DOHH2 (cell line): ENCODE measurements around the gene TMOD2.

ENCODE experiments used
- CTCF ChIP-seq: fragments of 200-600 bp; sonication (generic); IDR thresholded peaks from one replicate; pipeline ENCODE4 v1.5.1; 2014; ENCODE audit warnings: antibody characterized with exemption, mild to moderate bottlenecking, low read depth, low read length; ENCODE audit not compliant: poor library complexity, severe bottlenecking
- EZH2phosphoT487 ChIP-seq: fragments of 200-600 bp; sonication (generic); IDR thresholded peaks from 2 replicates; pipeline ENCODE4 v1.6.1; 2017; ENCODE audit warnings: borderline replicate concordance, mild to moderate bottlenecking, antibody characterized with exemption, low read length, moderate library complexity, mixed read lengths

- no peak for TF ChIP-seq CTCF
- no peak for TF ChIP-seq EZH2phosphoT487
These were observed 90.1 kb downstream of the TMOD2 start for GRCh38 chr15:51841406-51842040.
